Measurements from ENCODE around the gene ALDH3B1. TPM values are rescaled to one million over a fixed set of nuclear protein-coding genes. Genes with fewer than 3 reads are reported as not detected.

The ALDH3B1 gene
- total RNA-seq, 1 donor from 2014 or later = not detected

DNA sequence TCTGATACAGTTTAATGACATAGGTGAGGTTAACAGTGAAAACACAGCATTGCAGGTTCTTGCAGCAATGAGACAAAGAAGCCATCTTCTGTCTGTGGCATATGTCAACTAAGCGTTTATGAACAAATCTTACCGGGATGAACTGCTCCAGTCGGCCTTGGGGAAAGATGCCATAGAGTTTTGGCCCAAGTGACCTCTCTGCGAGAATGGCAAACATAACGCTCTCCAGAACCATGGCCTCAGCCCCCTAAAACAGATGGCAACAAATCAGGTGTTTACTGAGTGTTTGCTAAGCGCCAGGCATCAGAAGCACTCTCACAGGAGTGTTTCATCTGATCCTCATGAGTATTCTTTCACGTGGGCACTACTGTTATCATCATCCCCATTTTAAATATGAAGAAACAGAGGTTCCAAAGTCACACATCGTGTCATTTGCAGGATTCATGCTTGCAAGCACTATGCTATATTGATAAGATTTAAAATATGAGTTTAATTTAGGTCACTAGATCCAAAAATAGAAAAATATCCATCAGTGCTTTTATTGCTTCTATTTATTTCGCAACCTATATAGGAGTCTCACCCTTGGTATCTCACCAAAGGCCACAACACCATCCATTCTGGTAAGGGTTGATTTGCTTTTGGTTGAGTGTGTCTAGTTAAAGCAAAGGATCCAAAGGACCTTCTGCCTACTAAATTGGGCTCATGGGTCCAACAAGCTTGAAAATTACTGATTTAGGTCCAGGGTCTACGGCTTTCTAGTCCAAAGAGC is 64.6 kb downstream of the ALDH3B1 start:
- peaks cover 16% of the 10 kb centered on the region for H3K36me3 Mint-ChIP-seq (ENCODE audit: low read depth)
- DNase-seq (ENCODE audit: low spot score) = no peak
- intact Hi-C loops (cut with micrococcal nuclease) = no loop called here
- H3K27ac Mint-ChIP-seq = no peak overlapping the region
- H3K4me3 Mint-ChIP-seq (ENCODE audit: low read depth) = no peak overlapping the region
- peaks cover 3% of the 10 kb centered on the region for H3K4me1 Mint-ChIP-seq (ENCODE audit: low read depth)
- H3K27me3 Mint-ChIP-seq (ENCODE audit: low read depth) = no peaks in the 10 kb centered on the region
- H3K9me3 Mint-ChIP-seq = no peaks in the 10 kb centered on the region

DNA sequence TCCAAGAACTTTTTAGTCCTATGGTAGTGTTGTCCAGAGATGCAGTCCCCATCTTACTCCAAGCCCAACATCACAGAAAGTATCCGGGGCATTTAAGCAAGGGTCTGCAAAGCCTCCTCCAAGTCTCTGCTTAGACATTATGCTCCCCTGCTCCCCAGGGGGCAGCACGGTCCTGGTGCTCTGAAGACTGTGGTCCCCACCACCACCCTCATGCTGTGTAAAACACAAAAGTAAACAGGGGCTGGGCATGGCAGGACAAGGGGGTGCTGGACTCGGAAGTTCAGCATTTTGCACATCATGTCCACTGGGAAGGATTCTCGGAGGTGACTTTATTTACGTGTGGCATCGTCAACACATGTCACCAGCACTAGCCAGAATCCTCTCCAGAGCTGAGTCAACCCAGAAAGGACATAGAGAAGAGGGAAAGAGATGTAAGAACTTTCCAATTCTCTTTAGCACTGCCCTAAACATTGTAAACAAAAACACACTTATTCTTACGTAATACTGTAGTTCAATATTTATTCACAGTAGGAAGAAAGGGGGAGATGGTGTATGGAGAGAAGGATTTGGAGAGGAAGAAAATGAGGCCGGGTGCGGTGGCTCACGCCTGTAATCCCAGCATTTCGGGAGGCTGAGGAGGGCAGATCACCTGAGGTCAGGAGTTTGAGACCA is 66.4 kb downstream of the ALDH3B1 start:
- H3K4me3 Mint-ChIP-seq (ENCODE audit: low read depth) = no peak overlapping the region
- H3K36me3 Mint-ChIP-seq (ENCODE audit: low read depth) = peaks cover 9% of the 10 kb centered on the region
- intact Hi-C loops (cut with micrococcal nuclease) = no loop called here
- H3K4me1 Mint-ChIP-seq (ENCODE audit: low read depth) = peaks cover 3% of the 10 kb centered on the region
- H3K9me3 Mint-ChIP-seq = no peaks in the 10 kb centered on the region
- no peaks in the 10 kb centered on the region for H3K27me3 Mint-ChIP-seq (ENCODE audit: low read depth)
- DNase-seq (ENCODE audit: low spot score) = no peak
- H3K27ac Mint-ChIP-seq = no peak overlapping the region

DNA sequence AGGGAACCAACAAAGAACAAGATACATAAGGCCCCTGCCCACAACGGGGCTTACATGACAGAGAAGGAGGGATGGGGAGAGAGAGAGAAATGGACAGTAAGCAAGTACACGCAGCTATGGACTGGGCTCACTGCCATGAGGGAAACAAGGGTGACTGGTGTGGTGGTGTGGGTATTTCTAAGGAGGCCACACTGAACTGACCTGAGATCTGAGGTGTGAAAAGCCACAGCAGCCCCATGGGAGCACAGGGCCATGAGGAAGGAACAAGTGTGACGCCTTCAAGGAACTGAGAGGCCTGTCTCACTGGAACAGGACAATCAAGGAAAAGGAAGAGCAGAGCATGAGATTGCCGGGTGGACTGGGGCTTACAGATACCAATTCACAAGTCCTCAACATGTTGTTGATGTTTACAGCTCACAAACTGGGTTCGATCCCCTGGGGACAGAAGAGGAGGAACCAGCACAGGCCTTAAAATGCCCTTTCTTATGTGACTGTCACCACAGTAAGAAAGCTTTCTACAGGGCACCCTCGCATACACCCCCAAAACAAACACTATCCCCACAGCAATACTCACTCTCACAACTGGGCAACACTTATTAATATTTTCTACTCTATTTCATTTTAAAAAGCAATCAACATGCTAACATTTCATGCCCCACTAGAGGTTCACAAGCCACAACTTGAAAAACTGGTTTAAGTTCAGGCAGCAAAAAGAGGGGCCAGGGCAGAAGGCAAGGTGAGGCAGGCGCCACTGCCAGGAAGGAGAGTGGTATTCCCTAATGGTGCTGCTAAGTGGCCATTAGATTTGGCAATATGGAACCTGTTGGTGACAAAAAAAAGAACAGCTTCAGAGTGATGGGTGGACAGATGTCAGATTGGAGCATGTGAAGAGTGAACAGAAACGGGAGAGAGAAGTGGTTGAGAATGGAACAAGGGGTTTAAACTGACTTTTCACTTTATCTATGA is 67.8 kb downstream of the ALDH3B1 start:
- no peak for DNase-seq (ENCODE audit: low spot score)
- intact Hi-C loops (cut with micrococcal nuclease) = no loop called here
- Mint-ChIP-seq H3K9me3 (no peaks in the 10 kb centered on the region), H3K36me3 (ENCODE audit: low read depth) (peaks cover 9% of the 10 kb centered on the region), H3K27ac (no peak overlapping the region), H3K4me3 (ENCODE audit: low read depth) (no peak overlapping the region), H3K27me3 (ENCODE audit: low read depth) (no peaks in the 10 kb centered on the region), H3K4me1 (ENCODE audit: low read depth) (peaks cover 3% of the 10 kb centered on the region)

Other genes starting within 250 kb of the ALDH3B1 start
- gene UNC93B1, start 6.2 kb upstream of the ALDH3B1 start, total RNA-seq = 12.3 and 14.1 TPM in 2 replicates
- 125 and 139 TPM in 2 replicates for gene NDUFS8, start 20.4 kb downstream of the ALDH3B1 start, total RNA-seq
- 148 and 154 TPM in 2 replicates for gene TCIRG1, start 28.7 kb downstream of the ALDH3B1 start, total RNA-seq
- gene CHKA, start 111.1 kb downstream of the ALDH3B1 start, total RNA-seq = 16.9 and 20.4 TPM in 2 replicates
- 31.5 and 34.0 TPM in 2 replicates for gene KMT5B, start 203.0 kb downstream of the ALDH3B1 start, total RNA-seq